ENCODE measurements around the gene BCL2L14.

The BCL2L14 gene

GRCh38 chr12:12056951-12057350 lies 13.8 kb upstream of the BCL2L14 start:
- no peak for DNase-seq

- DNase-seq = no peak
Measured at GRCh38 chr12:12064596-12064995, 6.1 kb upstream of the BCL2L14 start.

- no peak for DNase-seq
Measured at GRCh38 chr12:12068751-12069150, 2.0 kb upstream of the BCL2L14 start.

- DNase-seq = no peak
Measured at GRCh38 chr12:12069821-12070548, 754 bp upstream of the BCL2L14 start.

- no peak for DNase-seq
Measured at GRCh38 chr12:12072064-12072760, 1.5 kb downstream of the BCL2L14 start.

GRCh38 chr12:12079291-12079690 lies 8.6 kb downstream of the BCL2L14 start:
- DNase-seq = no peak

GRCh38 chr12:12081836-12082497 lies 11.2 kb downstream of the BCL2L14 start:
- peak; percentile 13 for DNase-seq

GRCh38 chr12:12083688-12084087 lies 12.9 kb downstream of the BCL2L14 start:
- no peak for DNase-seq

- DNase-seq = no peak
Measured at GRCh38 chr12:12086362-12086761, 15.6 kb downstream of the BCL2L14 start.

- DNase-seq = no peak
Measured at GRCh38 chr12:12086973-12087692, 16.4 kb downstream of the BCL2L14 start.

- DNase-seq = no peak
Measured at GRCh38 chr12:12087693-12088034, 16.9 kb downstream of the BCL2L14 start.

GRCh38 chr12:12088147-12088546 lies 17.4 kb downstream of the BCL2L14 start:
- no peak for DNase-seq

GRCh38 chr12:12088761-12089160 lies 18.0 kb downstream of the BCL2L14 start:
- DNase-seq = no peak

- no peak for DNase-seq
Measured at GRCh38 chr12:12091071-12091470, 20.3 kb downstream of the BCL2L14 start.

- DNase-seq = peak; percentile 16
Measured at GRCh38 chr12:12091977-12092663, 21.4 kb downstream of the BCL2L14 start.

- no peak for DNase-seq
Measured at GRCh38 chr12:12094481-12094880, 23.7 kb downstream of the BCL2L14 start.

GRCh38 chr12:12095021-12095420 lies 24.3 kb downstream of the BCL2L14 start:
- DNase-seq = no peak

- DNase-seq = no peak
Measured at GRCh38 chr12:12097891-12098690, 27.4 kb downstream of the BCL2L14 start.

- DNase-seq = no peak
Measured at GRCh38 chr12:12098691-12099015, 27.9 kb downstream of the BCL2L14 start.

GRCh38 chr12:12099102-12099501 lies 28.4 kb downstream of the BCL2L14 start:
- DNase-seq = no peak

- DNase-seq = no peak
Measured at GRCh38 chr12:12107678-12108077, 36.9 kb downstream of the BCL2L14 start.

- no peak for DNase-seq
Measured at GRCh38 chr12:12108441-12109058, 37.8 kb downstream of the BCL2L14 start.
